OCI-LY1 (cell line): Measurements from ENCODE around the gene TRIM72.

Experiments used
- EZH2 ChIP-seq: fragments of 200-600 bp; sonication (generic), shearing (Covaris generic); IDR thresholded peaks from 2 replicates; pipeline ENCODE4 v1.8.0; 2017; ENCODE audit warnings: borderline replicate concordance, mixed run types, mild to moderate bottlenecking, antibody characterized with exemption, low read length, moderate library complexity, mixed read lengths
- TF ChIP-seq, protein P1 (sequence below): fragments of 200-600 bp; sonication (generic), shearing (Covaris generic); IDR thresholded peaks from 2 replicates; pipeline ENCODE4 v1.5.1; 2017; ENCODE audit warnings: mild to moderate bottlenecking, antibody characterized with exemption, low read length, moderate library complexity, mixed read lengths

DNA sequence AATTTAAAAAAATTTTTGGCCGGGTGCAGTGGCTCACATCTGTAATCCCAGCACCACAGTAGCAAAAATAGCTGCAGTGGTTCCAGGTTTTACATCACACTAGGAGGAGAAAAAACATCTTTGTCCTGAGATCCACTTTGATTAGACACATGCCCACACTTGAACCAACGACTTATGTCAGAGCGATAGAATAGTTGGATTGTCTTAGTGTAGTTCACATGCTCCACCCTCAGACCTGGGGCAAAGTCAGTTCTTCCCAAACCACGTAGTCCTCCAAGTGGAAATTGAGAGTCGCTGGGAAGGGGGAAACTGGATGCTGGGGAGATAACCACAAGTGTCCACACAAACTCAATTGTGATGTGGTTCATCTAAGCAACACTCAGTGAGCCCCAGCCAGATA is 34.4 kb downstream of the TRIM72 start:
- TF ChIP-seq EZH2: no peak
- TF ChIP-seq, protein P1, sequence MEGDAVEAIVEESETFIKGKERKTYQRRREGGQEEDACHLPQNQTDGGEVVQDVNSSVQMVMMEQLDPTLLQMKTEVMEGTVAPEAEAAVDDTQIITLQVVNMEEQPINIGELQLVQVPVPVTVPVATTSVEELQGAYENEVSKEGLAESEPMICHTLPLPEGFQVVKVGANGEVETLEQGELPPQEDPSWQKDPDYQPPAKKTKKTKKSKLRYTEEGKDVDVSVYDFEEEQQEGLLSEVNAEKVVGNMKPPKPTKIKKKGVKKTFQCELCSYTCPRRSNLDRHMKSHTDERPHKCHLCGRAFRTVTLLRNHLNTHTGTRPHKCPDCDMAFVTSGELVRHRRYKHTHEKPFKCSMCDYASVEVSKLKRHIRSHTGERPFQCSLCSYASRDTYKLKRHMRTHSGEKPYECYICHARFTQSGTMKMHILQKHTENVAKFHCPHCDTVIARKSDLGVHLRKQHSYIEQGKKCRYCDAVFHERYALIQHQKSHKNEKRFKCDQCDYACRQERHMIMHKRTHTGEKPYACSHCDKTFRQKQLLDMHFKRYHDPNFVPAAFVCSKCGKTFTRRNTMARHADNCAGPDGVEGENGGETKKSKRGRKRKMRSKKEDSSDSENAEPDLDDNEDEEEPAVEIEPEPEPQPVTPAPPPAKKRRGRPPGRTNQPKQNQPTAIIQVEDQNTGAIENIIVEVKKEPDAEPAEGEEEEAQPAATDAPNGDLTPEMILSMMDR: no peak
